ENCODE results near the gene RNF148.

- TF ChIP-seq EZH2 (IDR thresholded peaks at IDR 0.05; ENCODE audit: insufficient read depth, poor library complexity, severe bottlenecking) = no peak
- no peak for TF ChIP-seq EZH2phosphoT487 (IDR thresholded peaks at IDR 0.05; ENCODE audit: insufficient read depth, low read depth)
Measured at GRCh38 chr7:122652876-122653275, 49.8 kb downstream of the RNF148 start.

Data from GM23248 (cell line).